Left kidney (tissue), 8 donors: ENCODE results near the gene PCDHB15. TPM values are rescaled to one million over a fixed set of nuclear protein-coding genes. Genes with fewer than 3 reads are reported as not detected.
"Not testable (repeated sequence)": the region's sequence is repeated elsewhere in the genome, so short reads cannot be mapped to it uniquely, and the experiment has no call there.

Experiments used
- DNase-seq: peaks from one replicate; pipeline ENCODE4 v3.0.0-alpha.2; 2013
- long read RNA-seq, 8 donors: transcript quantifications; one replicate each; lab custom pipeline, GENCODE V29; 2026
- polyA plus RNA-seq: library from polyadenylated mRNA; unstranded; fragments of 120-200 nt; gene quantifications from one replicate; pipeline ENCODE4 v1.2.1, GENCODE V29; 2013; ENCODE audit not compliant: insufficient read length

The PCDHB15 gene
- 12.5 TPM for polyA plus RNA-seq
- long read RNA-seq, donor 1, full-length matches to known transcripts = 16 of 16 reads
- long read RNA-seq, donor 1, partial matches to known transcripts = 0 of 16 reads
- long read RNA-seq, donor 1, other reads (novel, unspliced or antisense) = 0 of 16 reads
- long read RNA-seq, donor 2, full-length matches to known transcripts = 11 of 11 reads
- long read RNA-seq, donor 2, partial matches to known transcripts = 0 of 11 reads
- long read RNA-seq, donor 2, other reads (novel, unspliced or antisense) = 0 of 11 reads
- long read RNA-seq, donor 3, full-length matches to known transcripts = 5 of 5 reads
- long read RNA-seq, donor 3, partial matches to known transcripts = 0 of 5 reads
- long read RNA-seq, donor 3, other reads (novel, unspliced or antisense) = 0 of 5 reads
- long read RNA-seq, donor 4, full-length matches to known transcripts = 2 of 2 reads
- long read RNA-seq, donor 4, partial matches to known transcripts = 0 of 2 reads
- long read RNA-seq, donor 4, other reads (novel, unspliced or antisense) = 0 of 2 reads
- long read RNA-seq, donor 5, full-length matches to known transcripts = 15 of 15 reads
- long read RNA-seq, donor 5, partial matches to known transcripts = 0 of 15 reads
- long read RNA-seq, donor 5, other reads (novel, unspliced or antisense) = 0 of 15 reads
- long read RNA-seq, donor 6, full-length matches to known transcripts = 13 of 13 reads
- long read RNA-seq, donor 6, partial matches to known transcripts = 0 of 13 reads
- long read RNA-seq, donor 6, other reads (novel, unspliced or antisense) = 0 of 13 reads
- long read RNA-seq, donor 7, full-length matches to known transcripts = 13 of 13 reads
- long read RNA-seq, donor 7, partial matches to known transcripts = 0 of 13 reads
- long read RNA-seq, donor 7, other reads (novel, unspliced or antisense) = 0 of 13 reads
- long read RNA-seq, donor 8, full-length matches to known transcripts = 2 of 2 reads
- long read RNA-seq, donor 8, partial matches to known transcripts = 0 of 2 reads
- long read RNA-seq, donor 8, other reads (novel, unspliced or antisense) = 0 of 2 reads

GRCh38 chr5:141245250-141245717 is at the start of gene PCDHB15:
PCDHB15 (plus strand) TSS chr5:141245395; CDS start chr5:141245579, 184 bp downstream.
- DNase-seq = peak; percentile 38

- no peak for DNase-seq
Measured at GRCh38 chr5:141196363-141196762, 48.8 kb upstream of the PCDHB15 start.

- no peak for DNase-seq
Measured at GRCh38 chr5:141199359-141200235, 45.6 kb upstream of the PCDHB15 start, which contains the start of gene PCDHB11. PCDHB11 (plus strand) TSS chr5:141199627; CDS start chr5:141199775, 148 bp downstream.

GRCh38 chr5:141201126-141201525 is 44.1 kb upstream of the PCDHB15 start:
- not testable (repeated sequence) for DNase-seq

GRCh38 chr5:141201646-141202045 is 43.5 kb upstream of the PCDHB15 start:
- not testable (repeated sequence) for DNase-seq

GRCh38 chr5:141208478-141208877 is 36.7 kb upstream of the PCDHB15 start, which contains the start of gene PCDHB12:
PCDHB12 (plus strand) TSS chr5:141208719; CDS start chr5:141208908, 189 bp downstream.
- no peak for DNase-seq

- DNase-seq = not testable (repeated sequence)
Measured at GRCh38 chr5:141210281-141210680, 34.9 kb upstream of the PCDHB15 start.

- not testable (repeated sequence) for DNase-seq
Measured at GRCh38 chr5:141210849-141211248, 34.3 kb upstream of the PCDHB15 start.

- DNase-seq = not testable (repeated sequence)
Measured at GRCh38 chr5:141213656-141214339, 31.4 kb upstream of the PCDHB15 start, which contains the start of gene PCDHB13. PCDHB13 (plus strand) TSS chr5:141213919; CDS start chr5:141214124, 205 bp downstream.

GRCh38 chr5:141214583-141214982 is 30.6 kb upstream of the PCDHB15 start:
- not testable (repeated sequence) for DNase-seq

GRCh38 chr5:141215504-141215903 is 29.7 kb upstream of the PCDHB15 start:
- DNase-seq = not testable (repeated sequence)

- DNase-seq = not testable (repeated sequence)
Measured at GRCh38 chr5:141216035-141216434, 29.2 kb upstream of the PCDHB15 start.

GRCh38 chr5:141223112-141223783 is 21.9 kb upstream of the PCDHB15 start, which contains the start of gene PCDHB14:
PCDHB14 (plus strand) TSS chr5:141223343; CDS start chr5:141223506, 163 bp downstream.
- DNase-seq = peak; percentile 15

GRCh38 chr5:141224844-141225243 is 20.4 kb upstream of the PCDHB15 start:
- not testable (repeated sequence) for DNase-seq

- not testable (repeated sequence) for DNase-seq
Measured at GRCh38 chr5:141225421-141225820, 19.8 kb upstream of the PCDHB15 start.

GRCh38 chr5:141234109-141234667 is 11.0 kb upstream of the PCDHB15 start:
- no peak for DNase-seq

GRCh38 chr5:141235922-141236321 is 9.3 kb upstream of the PCDHB15 start:
- DNase-seq = not testable (repeated sequence)

- DNase-seq = no peak
Measured at GRCh38 chr5:141236516-141237313, 8.5 kb upstream of the PCDHB15 start.
